H1 (cell line): Measurements from ENCODE around the gene PLAC1. TPM values are rescaled to one million over a fixed set of nuclear protein-coding genes. Genes with fewer than 3 reads are reported as not detected.

Source experiments
- CTCF ChIA-PET: fragments of 300-600 bp; sonication (Branson Sonifier 250); formaldehyde crosslinking; loops from one replicate; lab custom pipeline; 2021; ENCODE audit not compliant: partially characterized antibody; lab: Charles Lee
- POLR2A ChIA-PET: fragments of 300-600 bp; sonication (Branson Sonifier 250); formaldehyde crosslinking; loops from one replicate; lab custom pipeline; 2021; ENCODE audit warnings: inconsistent platforms; ENCODE audit not compliant: partially characterized antibody; lab: Charles Lee
- DNase-seq, 2 experiments: peaks; one replicate each; pipeline versions ENCODE4 v3.0.0 to v3.0.0-alpha.2; 2010 to 2022; ENCODE audit warnings: low spot score in 2 of 2, low read depth in 1 of 2, mixed read lengths in 1 of 2
- FAIRE-seq: peaks from 2 replicates; lab custom pipeline; 2011; peaks lifted over from hg19 to GRCh38; lab: Jason Lieb, UNC
- H2AFZ ChIP-seq: 2 replicates; pipeline ENCODE4 v1.8.1; 2012; ENCODE audit warnings: low read length, inconsistent platforms
- H2AK5ac ChIP-seq: 2 replicates; pipeline ENCODE4 v1.6.1; 2013; ENCODE audit warnings: low read depth, low read length
- H2BK120ac ChIP-seq: replicated peaks from 2 replicates; pipeline ENCODE3; 2013; ENCODE audit warnings: low read depth, low read length, inconsistent platforms
- H2BK12ac ChIP-seq: 2 replicates; pipeline ENCODE4 v1.6.1; 2013; ENCODE audit warnings: low read depth, low read length
- H2BK15ac ChIP-seq: 2 replicates; pipeline ENCODE4 v1.6.1; 2013; ENCODE audit warnings: low read length
- H2BK20ac ChIP-seq: 2 replicates; pipeline ENCODE4 v1.6.1; 2013; ENCODE audit warnings: low read length
- H2BK5ac ChIP-seq: 2 replicates; pipeline ENCODE4 v1.6.1; 2013; ENCODE audit warnings: low read depth, low read length
- H3K14ac ChIP-seq: 2 replicates; pipeline ENCODE4 v1.6.1; 2013; ENCODE audit warnings: inconsistent platforms; ENCODE audit not compliant: insufficient read length
- H3K18ac ChIP-seq: 2 replicates; pipeline ENCODE4 v1.6.1; 2013; ENCODE audit warnings: low read length; ENCODE audit errors: extremely low read depth
- H3K23ac ChIP-seq: 2 replicates; pipeline ENCODE4 v1.6.1; 2013; ENCODE audit warnings: inconsistent platforms; ENCODE audit not compliant: insufficient read length
- H3K23me2 ChIP-seq: 2 replicates; pipeline ENCODE4 v1.6.1; 2013; ENCODE audit warnings: low read depth, low read length
- H3K27ac ChIP-seq: 2 replicates; pipeline ENCODE4 v1.6.1; 2011; ENCODE audit warnings: low read depth, low read length, inconsistent platforms
- H3K27me3 ChIP-seq, 4 experiments: replicated peaks in 1 of 4; 1 replicate in 1 of 4; 2 replicates in 3 of 4; pipeline versions ENCODE4 v1.6.1 to v1.8.1; 2011 to 2013; ENCODE audit warnings: low read length in 3 of 4, mild to moderate bottlenecking in 3 of 4, inconsistent platforms in 2 of 4, mixed read lengths in 2 of 4, moderate library complexity in 1 of 4; ENCODE audit not compliant: control insufficient read depth in 3 of 4, insufficient read depth in 3 of 4; ENCODE audit errors: extremely low read depth in 1 of 4
- H3K36me3 ChIP-seq, 4 experiments: 2 replicates each; pipeline versions ENCODE4 v1.6.1 to v1.8.1; 2011 to 2013; ENCODE audit warnings: mild to moderate bottlenecking in 4 of 4, low read length in 3 of 4, moderate library complexity in 2 of 4, control low read depth in 1 of 4, inconsistent platforms in 1 of 4; ENCODE audit not compliant: insufficient read depth in 4 of 4, control insufficient read depth in 2 of 4
- H3K4ac ChIP-seq: replicated peaks from 2 replicates; pipeline ENCODE3; 2013; ENCODE audit warnings: low read length, low read depth, mixed read lengths, inconsistent platforms; ENCODE audit not compliant: insufficient read length
- H3K4me1 ChIP-seq, 4 experiments: replicated peaks in 1 of 4; 1 replicate in 1 of 4; 2 replicates in 3 of 4; pipeline versions ENCODE4 v1.6.1 to v1.8.1; 2011 to 2013; ENCODE audit warnings: low read length in 3 of 4, inconsistent platforms in 2 of 4, mixed read lengths in 1 of 4; ENCODE audit not compliant: insufficient read depth in 4 of 4, control insufficient read depth in 3 of 4
- H3K4me2 ChIP-seq, 2 experiments: 2 replicates each; pipeline versions ENCODE4 v1.6.1 to v1.8.1; 2011 to 2013; ENCODE audit warnings: low read depth in 2 of 2, low read length in 2 of 2, control low read depth in 1 of 2, inconsistent platforms in 1 of 2, mild to moderate bottlenecking in 1 of 2; ENCODE audit not compliant: insufficient read depth in 1 of 2
- H3K4me3 ChIP-seq, 4 experiments: fragments of 200-600, 300-600 bp in 1 of 4; sonication (generic), shearing (Covaris generic), sonication (Bioruptor Twin) in 1 of 4; 2 replicates each; pipeline versions ENCODE4 v1.5.1 to v1.8.1; 2011 to 2016; ENCODE audit warnings: low read length in 4 of 4, low read depth in 3 of 4, control low read depth in 2 of 4, inconsistent platforms in 2 of 4, mild to moderate bottlenecking in 2 of 4, mixed read lengths in 1 of 4, moderate library complexity in 1 of 4; ENCODE audit not compliant: insufficient read depth in 2 of 4; ENCODE audit errors: extremely low read depth in 1 of 4
- H3K56ac ChIP-seq: replicated peaks from 2 replicates; pipeline ENCODE3; 2013; ENCODE audit warnings: low read depth, mild to moderate bottlenecking, mixed read lengths, low read length, inconsistent platforms; ENCODE audit not compliant: insufficient read length
- H3K79me1 ChIP-seq: 2 replicates; pipeline ENCODE4 v1.6.1; 2013; ENCODE audit warnings: low read depth, low read length, control low read depth
- H3K79me2 ChIP-seq, 2 experiments: 2 replicates each; pipeline versions ENCODE4 v1.6.1 to v1.8.1; 2012 to 2013; ENCODE audit warnings: low read length in 2 of 2, mild to moderate bottlenecking in 2 of 2, inconsistent platforms in 1 of 2; ENCODE audit not compliant: insufficient read depth in 2 of 2, control insufficient read depth in 1 of 2
- H3K9ac ChIP-seq, 4 experiments: replicated peaks in 1 of 4; 1 replicate in 1 of 4; 2 replicates in 3 of 4; pipeline versions ENCODE4 v1.6.1 to v1.8.1; 2011 to 2013; ENCODE audit warnings: low read depth in 3 of 4, low read length in 3 of 4, control low read depth in 2 of 4, mild to moderate bottlenecking in 2 of 4, moderate library complexity in 2 of 4, inconsistent platforms in 1 of 4; ENCODE audit errors: extremely low read depth in 1 of 4
- H3K9me3 ChIP-seq, 2 experiments: 2 replicates each; pipeline versions ENCODE4 v1.6.1 to v1.8.1; 2012 to 2013; ENCODE audit warnings: mild to moderate bottlenecking in 2 of 2, moderate library complexity in 2 of 2, control low read depth in 1 of 2, inconsistent platforms in 1 of 2, low read depth in 1 of 2, low read length in 1 of 2, mixed read lengths in 1 of 2; ENCODE audit not compliant: insufficient read depth in 2 of 2
- H4K20me1 ChIP-seq, 2 experiments: replicated peaks in 1 of 2; 2 replicates each; pipeline versions ENCODE3 to v1.8.1; 2011 to 2013; ENCODE audit warnings: inconsistent platforms in 2 of 2, low read length in 2 of 2, mild to moderate bottlenecking in 1 of 2; ENCODE audit not compliant: insufficient read depth in 2 of 2, control insufficient read depth in 1 of 2
- H4K5ac ChIP-seq: 2 replicates; pipeline ENCODE4 v1.6.1; 2013; ENCODE audit warnings: low read length, low read depth, mixed read lengths, inconsistent platforms; ENCODE audit not compliant: insufficient read length
- H4K8ac ChIP-seq: 2 replicates; pipeline ENCODE4 v1.8.0; 2013; ENCODE audit warnings: mild to moderate bottlenecking, moderate library complexity, low read length, inconsistent platforms; ENCODE audit not compliant: insufficient read depth; ENCODE audit errors: extremely low read depth
- H4K91ac ChIP-seq: replicated peaks from 2 replicates; pipeline ENCODE3; 2013; ENCODE audit warnings: low read length, mixed read lengths, inconsistent platforms; ENCODE audit not compliant: insufficient read length
- JUN ChIP-seq: IDR thresholded peaks from 2 replicates; pipeline ENCODE4 v1.6.1; 2011; ENCODE audit warnings: low read depth, mild to moderate bottlenecking, improper control_type of control experiment, low read length
- POLR2AphosphoS5 ChIP-seq: IDR thresholded peaks from 2 replicates; pipeline ENCODE4 v1.6.1; 2011; ENCODE audit warnings: low read depth, low read length
- SUZ12 ChIP-seq: fragments of 200-600 bp; sonication (generic); IDR thresholded peaks from 2 replicates; pipeline ENCODE4 v1.6.1; 2012; ENCODE audit warnings: mild to moderate bottlenecking, inconsistent platforms, low read length, moderate library complexity, mixed read lengths
- TAF7 ChIP-seq: optimal IDR thresholded peaks from 2 replicates; pipeline ENCODE3; 2011; ENCODE audit warnings: low read depth, mild to moderate bottlenecking, inconsistent platforms, low read length, moderate library complexity, borderline replicate concordance
- WGBS, 2 experiments: shearing (Covaris generic) in 1 of 2; methylation state at CpG; one replicate each; pipeline versions ENCODE4 v1.1.6 to v1.1.7; 2013 to 2015; ENCODE audit warnings: low lambda C conversion rate in 2 of 2, mixed read lengths in 2 of 2, inconsistent platforms in 1 of 2, low coverage in 1 of 2, missing lambda C conversion rate in 1 of 2; ENCODE audit not compliant: insufficient replicate concordance in 2 of 2, insufficient coverage in 1 of 2, insufficient read length in 1 of 2; ENCODE audit errors: extremely low coverage in 1 of 2, missing lambda C conversion rate in 1 of 2; 5-methylcytosine and 5-hydroxymethylcytosine counted together
- polyA plus RNA-seq, 7 experiments: library from polyadenylated mRNA; depleted of rRNA in 3 of 7; stranded (reverse) in 5 of 7; unstranded in 2 of 7; fragments of >200 nt in 5 of 7; fragments of 200-250 nt in 2 of 7; gene quantifications; 1 replicate in 5 of 7; 2 replicates in 1 of 7; 4 replicates in 1 of 7; pipeline versions ENCODE4 v1.2.1 to v1.2.3, GENCODE V29; 2011 to 2013; ENCODE audit warnings: missing spikeins in 2 of 7, mixed read lengths in 2 of 7
- total RNA-seq: library from RNA; stranded (reverse); fragmentation: NEBNext Ultra II Directional; extraction: Animal tissue kit (Norgen Biotek cat#: 25700); gene quantifications from 2 replicates; pipeline ENCODE4 v1.2.1, GENCODE V29; 2021

Gene PLAC1
- total and polyA plus RNA-seq, 2 of the 8 experiments (the other 6 are each of a cell fraction or from before 2014, with no cell fraction given): 1.8 TPM; not detected in 1

DNA sequence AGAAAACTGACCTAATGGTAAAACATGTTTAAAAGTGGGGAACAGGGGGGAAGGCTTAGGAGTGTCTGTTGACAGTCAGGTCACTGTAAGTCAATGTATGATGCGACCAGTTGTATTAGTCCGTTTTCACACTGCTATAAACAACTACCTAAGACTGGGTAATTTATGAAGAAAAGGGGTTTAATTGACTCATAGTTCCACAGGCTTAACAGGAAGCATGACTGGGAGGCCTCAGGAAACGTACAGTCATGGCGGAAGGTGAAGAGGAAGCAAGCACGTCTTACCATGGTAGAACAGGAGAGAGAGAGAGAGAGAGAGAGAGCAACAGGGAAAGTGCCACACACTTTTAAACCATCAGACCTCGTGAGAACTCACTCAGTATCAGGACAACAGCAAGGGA is 13.0 kb upstream of the PLAC1 start:
- Histone ChIP-seq H3K14ac (no peak overlapping the region), H3K4ac (no peak overlapping the region), H2AFZ (no peak overlapping the region), H2AK5ac (no peak overlapping the region), H3K4me3 (no peak overlapping the region), H3K79me1 (no peaks in the 10 kb centered on the region), H4K91ac (no peak overlapping the region), H3K9me3 (no peaks in the 10 kb centered on the region), H2BK120ac (no peak overlapping the region), H4K5ac (no peak overlapping the region), H2BK15ac (no peak overlapping the region), H3K79me2 (no peaks in the 10 kb centered on the region), H2BK12ac (no peak overlapping the region), H3K56ac (no peak overlapping the region), H3K23me2 (no peaks in the 10 kb centered on the region), H4K8ac (no peak overlapping the region), H3K36me3 (no peaks in the 10 kb centered on the region), H4K20me1 (no peaks in the 10 kb centered on the region), H2BK5ac (no peak overlapping the region), H3K9ac (no peak overlapping the region), H2BK20ac (no peak overlapping the region), H3K18ac (no peak overlapping the region), H3K23ac (no peak overlapping the region), H3K27me3 (no peaks in the 10 kb centered on the region), H3K4me2 (no peak overlapping the region), H3K27ac (no peak overlapping the region), H3K4me1 (peaks cover 0 to 3% (median 0%) of the 10 kb centered on the region in 4 experiments; a peak in 2 of 7 replicates)
- POLR2A ChIA-PET: no interaction called here
- TF ChIP-seq POLR2AphosphoS5 (no peak), SUZ12 (no peak), TAF7 (no peak), JUN (no peak)
- no peak for FAIRE-seq
- WGBS, 2 experiments: 91% methylated on average over 3 of the region's 6 CpGs; no CpG with 5 or more reads in 1 of the 2 experiments
- DNase-seq: no peak
- CTCF ChIA-PET: no interaction called here
